PC-9 (cell line): Measurements from ENCODE around the gene DUSP21. TPM values are rescaled to one million over a fixed set of nuclear protein-coding genes. Genes with fewer than 3 reads are reported as not detected.

ENCODE experiments used
- BruUV-seq: library from RNA; stranded (reverse); fragments of 400-500 nt; replicated peaks from 2 replicates; lab custom pipeline; 2021; lab: Mats Ljungman, UMichigan
- CTCF ChIA-PET: fragments of 300-600 bp; sonication (Branson Sonifier 250); formaldehyde crosslinking; loops from one replicate; lab custom pipeline; 2022; ENCODE audit warnings: antibody characterized with exemption; lab: Charles Lee
- POLR2A ChIA-PET: fragments of 300-600 bp; sonication (Branson Sonifier 250); formaldehyde crosslinking; loops from one replicate; lab custom pipeline; 2022; ENCODE audit warnings: antibody characterized with exemption; ENCODE audit not compliant: unreplicated experiment; lab: Charles Lee
- DNase-seq, 2 experiments: peaks; one replicate each; pipeline versions ENCODE4 v3.0.0 to v3.0.0-alpha.2; 2015 to 2022; ENCODE audit warnings: mixed read lengths in 1 of 2
- H2AFZ ChIP-seq: fragments of 200-600 bp; sonication (generic); 2 replicates; pipeline ENCODE4 v1.8.1; 2017; ENCODE audit warnings: antibody characterized with exemption
- H3F3A ChIP-seq: fragments of 200-600 bp; sonication (generic); 2 replicates; pipeline ENCODE4 v1.8.1; 2017; ENCODE audit warnings: antibody characterized with exemption, mild to moderate bottlenecking, low read depth; ENCODE audit not compliant: insufficient read depth
- H3K27ac ChIP-seq: fragments of 200-600 bp; sonication (generic); 2 replicates; pipeline ENCODE4 v1.6.1; 2016; ENCODE audit warnings: mixed run types
- H3K27me3 ChIP-seq: fragments of 200-600 bp; sonication (generic); 2 replicates; pipeline ENCODE4 v1.6.1; 2016; ENCODE audit warnings: low read depth, mixed run types; ENCODE audit not compliant: insufficient read depth
- H3K36me3 ChIP-seq: fragments of 200-600 bp; sonication (generic); 2 replicates; pipeline ENCODE4 v1.6.1; 2016; ENCODE audit warnings: low read depth, mixed run types
- H3K4me1 ChIP-seq: fragments of 200-600 bp; sonication (generic); replicated peaks from 2 replicates; pipeline ENCODE4 v1.6.1; 2016; ENCODE audit warnings: mixed run types; ENCODE audit not compliant: insufficient read depth
- H3K4me2 ChIP-seq: fragments of 200-600 bp; sonication (generic); 2 replicates; pipeline ENCODE4 v1.6.1; 2017; ENCODE audit warnings: mixed run types
- H3K4me3 ChIP-seq: fragments of 200-600 bp; sonication (generic); 2 replicates; pipeline ENCODE4 v1.6.1; 2016; ENCODE audit warnings: mixed run types
- H3K79me2 ChIP-seq: fragments of 200-600 bp; sonication (generic); 2 replicates; pipeline ENCODE4 v1.6.1; 2017; ENCODE audit warnings: low read depth, mixed run types
- H3K9me2 ChIP-seq: fragments of 200-600 bp; sonication (generic); 2 replicates; pipeline ENCODE4 v1.8.1; 2017; ENCODE audit warnings: mild to moderate bottlenecking; ENCODE audit not compliant: insufficient read depth
- H3K9me3 ChIP-seq: fragments of 200-600 bp; sonication (generic); 2 replicates; pipeline ENCODE4 v1.8.1; 2016; ENCODE audit warnings: low read depth; ENCODE audit not compliant: insufficient read depth
- H4K20me1 ChIP-seq: fragments of 200-600 bp; sonication (generic); 2 replicates; pipeline ENCODE4 v1.8.1; 2017; ENCODE audit not compliant: insufficient read depth
- EZH2 ChIP-seq: fragments of 200-600 bp; sonication (generic); IDR thresholded peaks from 2 replicates; pipeline ENCODE4 v1.8.0; 2017; ENCODE audit warnings: antibody characterized with exemption, low read depth
- intact Hi-C: fragments of 100-400 bp; cut with micrococcal nuclease; formaldehyde crosslinking; loops from one replicate; pipeline ENCODE4 v1.10.0; 2022; ENCODE audit not compliant: unreplicated experiment
- total RNA-seq: library from RNA; stranded (reverse); gene quantifications from 2 replicates; pipeline ENCODE4 v1.2.3, GENCODE V29; 2021
- TF ChIP-seq, protein P1 (sequence below): fragments of 200-600 bp; sonication (generic); conservative IDR thresholded peaks from 2 replicates; pipeline ENCODE4 v1.6.1; 2017; ENCODE audit warnings: mixed run types, antibody characterized with exemption, mild to moderate bottlenecking, moderate library complexity

The DUSP21 gene
- total RNA-seq, 1 experiment from 2014 or later: not detected

DNA sequence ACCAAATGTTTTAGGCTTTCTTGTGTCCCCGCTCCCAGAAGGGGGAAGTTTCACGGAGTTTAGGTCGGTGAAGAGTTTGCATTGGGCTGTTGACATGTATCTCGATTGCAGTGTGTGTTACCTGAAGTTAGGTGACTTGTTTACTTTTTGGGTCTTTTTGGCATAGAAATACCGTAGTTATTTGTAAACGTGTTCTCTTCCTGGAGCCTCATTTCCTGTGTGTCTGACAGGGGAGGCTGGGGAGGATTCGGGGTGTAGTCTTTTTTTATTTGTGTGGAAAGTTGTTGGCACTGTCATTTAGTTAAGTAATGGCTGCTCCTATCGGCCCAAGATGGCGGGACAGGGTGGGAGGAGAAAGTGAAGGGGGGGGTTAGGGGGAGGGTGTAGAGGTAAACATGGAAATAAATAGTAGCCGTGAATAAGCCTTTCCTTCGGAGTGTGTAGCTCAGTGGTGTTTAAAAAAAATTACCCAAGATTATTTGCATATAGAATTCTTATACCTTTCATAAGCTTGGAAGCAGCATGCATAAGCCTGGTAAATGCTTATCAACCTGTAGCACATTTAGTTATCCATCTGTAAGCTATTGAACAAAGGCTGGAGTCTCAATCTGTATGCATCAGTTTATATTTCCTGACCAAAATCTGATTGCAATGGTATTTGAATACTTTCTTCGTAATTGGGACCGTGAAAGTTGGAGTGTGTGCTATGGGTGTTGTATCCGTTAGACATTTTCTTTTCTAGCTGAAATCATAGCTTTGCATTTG lies 30.8 kb downstream of the DUSP21 start:
- H3K27me3 ChIP-seq: no peaks in the 10 kb centered on the region
- no peak for TF ChIP-seq EZH2
- TF ChIP-seq, protein P1, sequence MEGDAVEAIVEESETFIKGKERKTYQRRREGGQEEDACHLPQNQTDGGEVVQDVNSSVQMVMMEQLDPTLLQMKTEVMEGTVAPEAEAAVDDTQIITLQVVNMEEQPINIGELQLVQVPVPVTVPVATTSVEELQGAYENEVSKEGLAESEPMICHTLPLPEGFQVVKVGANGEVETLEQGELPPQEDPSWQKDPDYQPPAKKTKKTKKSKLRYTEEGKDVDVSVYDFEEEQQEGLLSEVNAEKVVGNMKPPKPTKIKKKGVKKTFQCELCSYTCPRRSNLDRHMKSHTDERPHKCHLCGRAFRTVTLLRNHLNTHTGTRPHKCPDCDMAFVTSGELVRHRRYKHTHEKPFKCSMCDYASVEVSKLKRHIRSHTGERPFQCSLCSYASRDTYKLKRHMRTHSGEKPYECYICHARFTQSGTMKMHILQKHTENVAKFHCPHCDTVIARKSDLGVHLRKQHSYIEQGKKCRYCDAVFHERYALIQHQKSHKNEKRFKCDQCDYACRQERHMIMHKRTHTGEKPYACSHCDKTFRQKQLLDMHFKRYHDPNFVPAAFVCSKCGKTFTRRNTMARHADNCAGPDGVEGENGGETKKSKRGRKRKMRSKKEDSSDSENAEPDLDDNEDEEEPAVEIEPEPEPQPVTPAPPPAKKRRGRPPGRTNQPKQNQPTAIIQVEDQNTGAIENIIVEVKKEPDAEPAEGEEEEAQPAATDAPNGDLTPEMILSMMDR: no peak
- CTCF ChIA-PET: no interaction called here
- peak overlapping the region; percentile 75 for H3K4me2 ChIP-seq
- no peaks in the 10 kb centered on the region for H3F3A ChIP-seq
- DNase-seq: peak; percentile 1 to 35
- peaks cover 55% of the 10 kb centered on the region for H3K79me2 ChIP-seq
- no peaks in the 10 kb centered on the region for H3K9me3 ChIP-seq
- no peaks in the 10 kb centered on the region for H3K36me3 ChIP-seq
- H2AFZ ChIP-seq: peak overlapping the region; percentile 58; the same call in 1 of the 2 replicates
- no peaks in the 10 kb centered on the region for H3K9me2 ChIP-seq
- H4K20me1 ChIP-seq: no peaks in the 10 kb centered on the region
- intact Hi-C loops: no loop called here
- peaks cover 7% of the 10 kb centered on the region; the same call in 1 of the 2 replicates for H3K4me1 ChIP-seq
- POLR2A ChIA-PET: no interaction called here
- BruUV-seq: no TSS peak
- peak overlapping the region; percentile 62 for H3K4me3 ChIP-seq
- H3K27ac ChIP-seq: peak overlapping the region; percentile 73

DNA sequence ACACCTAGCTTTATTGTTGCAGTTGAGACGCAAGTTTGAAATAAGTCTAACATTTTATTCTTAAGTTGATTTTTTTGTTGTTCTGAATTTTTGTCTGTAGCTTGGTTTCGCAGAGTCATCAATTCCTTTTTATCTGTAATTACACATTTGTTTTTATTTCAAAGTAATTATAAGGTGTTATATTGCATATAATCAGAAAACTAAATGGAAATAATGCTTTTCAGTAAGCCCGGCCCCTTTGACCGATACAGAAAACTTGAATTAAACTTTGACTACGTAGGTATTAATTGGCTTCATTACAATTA lies 31.3 kb downstream of the DUSP21 start:
- Histone ChIP-seq H3K9me3 (no peaks in the 10 kb centered on the region), H4K20me1 (no peaks in the 10 kb centered on the region), H3K36me3 (no peaks in the 10 kb centered on the region), H3K9me2 (no peaks in the 10 kb centered on the region), H3K4me1 (peaks cover 7% of the 10 kb centered on the region; the same call in 1 of the 2 replicates), H3K79me2 (peaks cover 60% of the 10 kb centered on the region), H2AFZ (no peak overlapping the region), H3K27me3 (no peaks in the 10 kb centered on the region), H3K27ac (no peak overlapping the region), H3K4me3 (peak overlapping the region; percentile 62; the same call in 1 of the 2 replicates), H3K4me2 (peak overlapping the region; percentile 75), H3F3A (no peaks in the 10 kb centered on the region)
- intact Hi-C loops: no loop called here
- no peak for TF ChIP-seq EZH2
- TF ChIP-seq, protein P1: no peak
- no peak for DNase-seq
- ChIA-PET CTCF (no interaction called here), POLR2A (no interaction called here)
- no TSS peak for BruUV-seq

DNA sequence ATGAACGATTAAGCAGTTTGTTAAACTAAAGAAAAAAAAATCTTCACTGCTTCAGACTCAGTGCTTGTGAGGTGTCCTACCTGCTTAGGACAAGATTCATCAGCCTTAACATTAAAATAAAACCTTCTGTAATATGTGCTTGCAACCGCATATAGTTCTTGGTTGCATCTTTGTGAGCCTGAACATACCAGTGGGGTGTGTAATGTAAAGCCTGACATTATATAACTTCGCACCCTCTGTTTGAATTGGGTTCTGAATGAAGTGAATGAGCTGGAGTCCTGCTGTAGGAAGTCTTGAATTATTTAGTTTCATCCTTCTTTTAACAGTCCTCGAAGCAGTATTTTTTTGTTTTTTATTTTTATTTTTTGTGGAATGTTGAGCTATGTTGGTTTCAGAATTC lies 32.3 kb downstream of the DUSP21 start:
- Histone ChIP-seq H3K4me1 (peaks cover 7% of the 10 kb centered on the region; the same call in 1 of the 2 replicates), H3K36me3 (no peaks in the 10 kb centered on the region), H3K79me2 (peaks cover 67% of the 10 kb centered on the region), H3K4me2 (peak overlapping the region; percentile 75), H3K27me3 (no peaks in the 10 kb centered on the region), H3K4me3 (peak overlapping the region; percentile 62; the same call in 1 of the 2 replicates), H2AFZ (no peak overlapping the region), H3K27ac (no peak overlapping the region), H3K9me2 (no peaks in the 10 kb centered on the region), H4K20me1 (no peaks in the 10 kb centered on the region), H3F3A (no peaks in the 10 kb centered on the region), H3K9me3 (no peaks in the 10 kb centered on the region)
- POLR2A ChIA-PET: interaction anchor here (0.6 kb wide), 1 partner anchor 26 kb away, joined by 12 read pairs; no protein-coding TSS in a partner anchor
- intact Hi-C loops: no loop called here
- no peak for DNase-seq
- TF ChIP-seq, protein P1: no peak
- no peak for TF ChIP-seq EZH2
- CTCF ChIA-PET: no interaction called here
- no TSS peak for BruUV-seq
